Myocyte (in vitro differentiated cells): ENCODE results near the gene PHF19. TPM values are rescaled to one million over a fixed set of nuclear protein-coding genes. Genes with fewer than 3 reads are reported as not detected.

Experiments
- DNase-seq: peaks from one replicate; pipeline ENCODE4 v3.0.0-alpha.2; 2012; ENCODE audit warnings: low read depth
- total RNA-seq: library from RNA; depleted of rRNA; stranded (reverse); fragments of >200 nt; gene quantifications from 2 replicates; pipeline ENCODE4 v1.2.3, GENCODE V29; 2014

Gene PHF19
- total RNA-seq, 1 donor from 2014 or later = 15.3 TPM

DNA sequence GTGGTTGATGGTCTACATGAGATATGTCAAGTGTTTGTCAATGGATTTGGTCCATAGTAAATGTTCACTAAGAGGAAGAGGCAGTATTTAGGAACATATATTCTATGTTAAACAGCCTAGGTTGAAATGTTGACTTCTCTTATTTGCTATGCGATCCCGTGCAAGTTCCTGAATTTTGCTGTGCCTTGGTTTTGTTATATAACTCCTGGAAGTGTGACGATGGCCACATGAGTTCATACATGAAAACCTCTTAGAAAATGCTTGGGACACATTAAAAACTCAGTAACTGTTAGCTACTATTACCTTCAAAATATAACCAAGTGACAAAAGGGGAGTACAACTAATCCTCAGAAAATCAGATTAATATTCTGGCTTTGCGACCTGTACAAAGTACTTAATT, 61.9 kb downstream of the PHF19 start:
- no peak for DNase-seq

DNA sequence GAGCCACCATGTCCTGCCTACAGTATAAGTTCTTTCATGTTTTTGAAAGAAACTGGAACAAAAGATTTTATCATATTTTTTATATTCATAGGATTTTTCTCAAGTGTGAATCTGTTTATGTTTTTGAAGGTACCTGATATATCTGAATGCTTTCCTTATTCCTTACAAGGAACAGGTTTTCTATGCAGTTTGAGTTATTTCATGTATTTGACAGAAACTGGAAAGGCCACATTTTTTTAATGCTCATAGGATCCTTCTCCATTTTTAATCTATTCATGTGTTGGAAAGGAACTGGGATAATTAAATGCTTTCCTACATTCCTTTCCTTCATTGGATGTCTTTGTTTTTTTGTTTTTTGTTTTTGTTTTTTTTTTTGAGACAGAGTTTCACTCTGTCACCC, 68.1 kb downstream of the PHF19 start:
- no peak for DNase-seq

DNA sequence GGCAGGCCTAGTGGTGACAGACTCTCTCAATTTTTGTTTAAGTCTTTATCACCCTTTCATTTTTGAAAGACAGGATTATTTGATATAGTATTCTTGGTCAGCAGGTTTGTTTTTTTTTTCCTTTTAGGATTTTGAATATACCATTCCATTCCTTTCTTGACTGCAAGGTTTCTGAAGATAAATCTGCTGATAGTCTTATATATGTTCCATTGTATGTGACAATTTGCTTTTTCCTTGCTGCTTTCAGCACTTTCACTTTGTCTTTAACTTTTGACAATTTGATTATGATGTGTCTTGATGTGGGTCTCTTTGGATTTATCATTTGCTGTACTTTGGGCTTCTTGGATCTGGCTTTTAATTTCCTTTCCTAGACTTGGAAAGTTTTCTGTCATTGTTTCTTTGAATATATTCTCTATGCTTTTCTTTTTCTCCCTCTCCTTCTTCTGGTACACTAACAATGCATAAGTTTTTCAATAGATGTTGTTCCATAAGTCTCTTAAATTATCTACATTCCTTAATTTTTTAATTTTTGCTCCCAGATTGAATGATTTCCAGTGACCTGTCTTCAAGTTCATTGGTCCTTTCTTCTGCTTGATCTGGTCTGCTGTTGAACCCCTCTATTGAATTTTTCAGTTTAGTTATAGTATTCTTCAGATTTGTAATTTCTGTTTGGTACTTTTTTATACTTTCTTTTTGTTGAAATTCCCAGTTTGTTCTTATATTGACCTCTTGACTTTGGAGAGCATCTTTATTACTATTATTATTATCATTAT, 69.2 kb downstream of the PHF19 start:
- DNase-seq = no peak

Other genes starting within 250 kb of the PHF19 start
- gene MEGF9, start 162.7 kb downstream of the PHF19 start, total RNA-seq = 9.5 and 16.3 TPM in 2 replicates
- 24.4 and 25.6 TPM in 2 replicates for gene FBXW2, start 83.8 kb downstream of the PHF19 start, total RNA-seq
- gene PSMD5, start 34.3 kb downstream of the PHF19 start, total RNA-seq = 29.6 and 34.8 TPM in 2 replicates
- 0.80 and 1.1 TPM in 2 replicates for gene TRAF1, start 49.6 kb upstream of the PHF19 start, total RNA-seq
- gene C5, start 173.1 kb upstream of the PHF19 start, total RNA-seq = 0.45 and 0.94 TPM in 2 replicates
- 3.5 and 8.4 TPM in 2 replicates for gene CNTRL, start 197.8 kb upstream of the PHF19 start, total RNA-seq